ENCODE measurements around the gene KCNRG.
"Not testable (repeated sequence)": the region's sequence is repeated elsewhere in the genome, so short reads cannot be mapped to it uniquely, and the experiment has no call there.

The KCNRG gene

GRCh38 chr13:50055454-50055853 is 40.2 kb downstream of the KCNRG start:
- no peak for DNase-seq (ENCODE audit: low read depth)
- TF ChIP-seq CTCF (IDR thresholded peaks at IDR 0.05; ENCODE audit: insufficient read depth, low read depth, low read length, missing control alignments), result no peak
- no peak overlapping the region for H3K4me3 ChIP-seq (ENCODE audit: low read length)

- H3K4me3 ChIP-seq (ENCODE audit: low read length), result no peak overlapping the region
- TF ChIP-seq CTCF (IDR thresholded peaks at IDR 0.05; ENCODE audit: insufficient read depth, low read depth, low read length, missing control alignments), result no peak
- no peak for DNase-seq (ENCODE audit: low read depth)
These were observed 45.5 kb downstream of the KCNRG start for GRCh38 chr13:50060718-50061117.

GRCh38 chr13:50062336-50062735 is 47.1 kb downstream of the KCNRG start:
- not testable (repeated sequence) for DNase-seq (ENCODE audit: low read depth); H3K4me3 ChIP-seq (ENCODE audit: low read length)

GRCh38 chr13:50065712-50066111 is 50.5 kb downstream of the KCNRG start:
- TF ChIP-seq CTCF (IDR thresholded peaks at IDR 0.05; ENCODE audit: insufficient read depth, low read depth, low read length, missing control alignments), result no peak
- no peak overlapping the region for H3K4me3 ChIP-seq (ENCODE audit: low read length)
- no peak for DNase-seq (ENCODE audit: low read depth)

- DNase-seq (ENCODE audit: low read depth), result no peak
- TF ChIP-seq CTCF (IDR thresholded peaks at IDR 0.05; ENCODE audit: insufficient read depth, low read depth, low read length, missing control alignments), result no peak
- no peak overlapping the region for H3K4me3 ChIP-seq (ENCODE audit: low read length)
These were observed 53.3 kb downstream of the KCNRG start for GRCh38 chr13:50068508-50068907.

GRCh38 chr13:50069261-50069660 is 54.0 kb downstream of the KCNRG start:
- TF ChIP-seq CTCF (IDR thresholded peaks at IDR 0.05; ENCODE audit: insufficient read depth, low read depth, low read length, missing control alignments), result no peak
- DNase-seq (ENCODE audit: low read depth), result no peak
- H3K4me3 ChIP-seq (ENCODE audit: low read length), result no peak overlapping the region

- no peak for DNase-seq (ENCODE audit: low read depth)
- no peak overlapping the region for H3K4me3 ChIP-seq (ENCODE audit: low read length)
- no peak for TF ChIP-seq CTCF (IDR thresholded peaks at IDR 0.05; ENCODE audit: insufficient read depth, low read depth, low read length, missing control alignments)
These were observed 54.9 kb downstream of the KCNRG start for GRCh38 chr13:50070186-50070585.

Data from epithelial cell of esophagus (primary cell).